Type B pancreatic cell (in vitro differentiated cells): ENCODE results near the gene TMEM132D. TPM values are rescaled to one million over a fixed set of nuclear protein-coding genes. Genes with fewer than 3 reads are reported as not detected.

Experiments
- DNase-seq: peaks from one replicate; pipeline ENCODE4 v3.0.0; 2021; ENCODE audit warnings: mixed read lengths; ENCODE audit not compliant: unreplicated experiment; ENCODE audit errors: extremely low spot score
- H3K27ac Mint-ChIP-seq: 2 replicates; pipeline ENCODE4 v1.8.0; 2021; ENCODE audit warnings: mild to moderate bottlenecking, mixed read lengths
- H3K27me3 Mint-ChIP-seq: 2 replicates; pipeline ENCODE4 v1.8.0; 2021; ENCODE audit warnings: mixed read lengths
- H3K36me3 Mint-ChIP-seq: 2 replicates; pipeline ENCODE4 v1.8.0; 2021; ENCODE audit warnings: mixed read lengths
- H3K4me1 Mint-ChIP-seq: one replicate; pipeline ENCODE4 v1.8.0; 2021; ENCODE audit warnings: mixed read lengths; ENCODE audit not compliant: unreplicated experiment
- H3K4me3 Mint-ChIP-seq: 2 replicates; pipeline ENCODE4 v1.8.0; 2021; ENCODE audit warnings: mild to moderate bottlenecking, mixed read lengths
- H3K9me3 Mint-ChIP-seq: 2 replicates; pipeline ENCODE4 v1.8.0; 2021; ENCODE audit warnings: mixed read lengths
- CTCF ChIP-seq: fragments of 200-600 bp; sonication (generic); conservative IDR thresholded peaks from 2 replicates; pipeline ENCODE4 v1.5.0; 2021; ENCODE audit warnings: antibody characterized with exemption, mild to moderate bottlenecking
- total RNA-seq: library from RNA; stranded (reverse); gene quantifications from 2 replicates; pipeline ENCODE4 v1.2.1, GENCODE V29; 2021; ENCODE audit warnings: low replicate concordance

The TMEM132D gene
- total RNA-seq, 1 donor from 2014 or later: 1.8 TPM

GRCh38 chr12:129701631-129702101 is 202.2 kb downstream of the TMEM132D start:
- Mint-ChIP-seq H3K27me3 (no peaks in the 10 kb centered on the region), H3K4me1 (no peaks in the 10 kb centered on the region), H3K4me3 (no peak overlapping the region), H3K9me3 (peaks cover 4% of the 10 kb centered on the region), H3K36me3 (no peaks in the 10 kb centered on the region), H3K27ac (no peak overlapping the region)
- DNase-seq: no peak
- no peak for TF ChIP-seq CTCF

GRCh38 chr12:129700036-129700435 is 203.8 kb downstream of the TMEM132D start:
- TF ChIP-seq CTCF: no peak
- no peak overlapping the region for H3K27ac Mint-ChIP-seq
- no peak overlapping the region for H3K4me3 Mint-ChIP-seq
- no peaks in the 10 kb centered on the region for H3K27me3 Mint-ChIP-seq
- no peaks in the 10 kb centered on the region for H3K36me3 Mint-ChIP-seq
- DNase-seq: no peak
- peaks cover 4% of the 10 kb centered on the region for H3K9me3 Mint-ChIP-seq
- H3K4me1 Mint-ChIP-seq: no peaks in the 10 kb centered on the region

GRCh38 chr12:129696926-129697325 is 206.9 kb downstream of the TMEM132D start:
- Mint-ChIP-seq H3K36me3 (no peaks in the 10 kb centered on the region), H3K4me3 (no peak overlapping the region), H3K27ac (no peak overlapping the region), H3K27me3 (no peaks in the 10 kb centered on the region), H3K9me3 (no peaks in the 10 kb centered on the region), H3K4me1 (no peaks in the 10 kb centered on the region)
- TF ChIP-seq CTCF: no peak
- DNase-seq: no peak

GRCh38 chr12:129696405-129696804 is 207.4 kb downstream of the TMEM132D start:
- Mint-ChIP-seq H3K36me3 (no peaks in the 10 kb centered on the region), H3K4me3 (no peak overlapping the region), H3K4me1 (no peaks in the 10 kb centered on the region), H3K27ac (no peak overlapping the region), H3K27me3 (no peaks in the 10 kb centered on the region), H3K9me3 (no peaks in the 10 kb centered on the region)
- TF ChIP-seq CTCF: no peak
- DNase-seq: no peak

GRCh38 chr12:129693731-129694130 is 210.1 kb downstream of the TMEM132D start:
- H3K4me3 Mint-ChIP-seq: no peak overlapping the region
- no peaks in the 10 kb centered on the region for H3K36me3 Mint-ChIP-seq
- H3K27ac Mint-ChIP-seq: no peak overlapping the region
- no peaks in the 10 kb centered on the region for H3K27me3 Mint-ChIP-seq
- TF ChIP-seq CTCF: no peak
- no peaks in the 10 kb centered on the region for H3K4me1 Mint-ChIP-seq
- no peaks in the 10 kb centered on the region for H3K9me3 Mint-ChIP-seq
- no peak for DNase-seq

GRCh38 chr12:129687731-129688130 is 216.1 kb downstream of the TMEM132D start:
- no peaks in the 10 kb centered on the region for H3K4me1 Mint-ChIP-seq
- no peaks in the 10 kb centered on the region for H3K36me3 Mint-ChIP-seq
- H3K27ac Mint-ChIP-seq: no peak overlapping the region
- TF ChIP-seq CTCF: no peak
- DNase-seq: no peak
- no peaks in the 10 kb centered on the region for H3K9me3 Mint-ChIP-seq
- H3K4me3 Mint-ChIP-seq: no peak overlapping the region
- H3K27me3 Mint-ChIP-seq: no peaks in the 10 kb centered on the region
